Measurements from ENCODE around the gene ZNF646. TPM values are rescaled to one million over a fixed set of nuclear protein-coding genes. Genes with fewer than 3 reads are reported as not detected.

ZNF646 gene
- total RNA-seq, 2 donors from 2014 or later, result 26.3 to 33.7 TPM

- under 1% methylated on average over 66 of the region's 83 CpGs for WGBS
Observed at GRCh38 chr16:31073142-31073969, 866 bp upstream of the ZNF646 start.

GRCh38 chr16:31074814-31075183 lies 577 bp downstream of the ZNF646 start:
- Histone ChIP-seq H3K4me1 (replicated peaks) (peaks cover 10% of the 10 kb centered on the region), H3K36me3 (peaks cover 8 to 27% of the 10 kb centered on the region in 2 donors), H3K4me3 (peak overlapping the region; percentile 97 to 99), H3K27ac (peak overlapping the region; percentile 91 to 94), H3K9me3 (no peaks in the 10 kb centered on the region), H3K27me3 (replicated peaks; ENCODE audit: insufficient read depth) (no peaks in the 10 kb centered on the region)
- intact Hi-C loops (cut with DNase I), result loop anchor here (2.0 to 5.0 kb wide), 2 partner anchors 20 to 42 kb away; partner anchors contain the start of genes STX4 and VKORC1
- WGBS, result under 1% methylated on average over 7 of the region's 7 CpGs
- no peak for DNase-seq (ENCODE audit: low spot score)
- no peak for TF ChIP-seq POLR2A (IDR thresholded peaks at IDR 0.05)
- TF ChIP-seq CTCF (IDR thresholded peaks at IDR 0.05), result no peak
- TF ChIP-seq POLR2AphosphoS5 (IDR thresholded peaks at IDR 0.05), result no peak

More at GRCh38 chr16:31073142-31073969, 866 bp upstream of the ZNF646 start:
- intact Hi-C loops (cut with DNase I), result loop anchor here (5.0 kb wide), 1 partner anchor 41 kb away; the partner anchor contains the start of gene STX4
- DNase-seq (ENCODE audit: low spot score), result peak; percentile 91
- no peaks in the 10 kb centered on the region for H3K27me3 ChIP-seq (replicated peaks; ENCODE audit: insufficient read depth)
- peaks cover 10% of the 10 kb centered on the region for H3K4me1 ChIP-seq (replicated peaks)
- H3K36me3 ChIP-seq, result peaks cover 8 to 21% of the 10 kb centered on the region in 2 donors
- H3K27ac ChIP-seq, result peak overlapping the region; percentile 91 to 94
- TF ChIP-seq POLR2AphosphoS5 (IDR thresholded peaks at IDR 0.05) (peak; percentile 9), POLR2A (IDR thresholded peaks at IDR 0.05) (peak; percentile 33), CTCF (IDR thresholded peaks at IDR 0.05) (peak in 2 of 4 experiments; percentile 15 to 17)
- peak overlapping the region; percentile 97 to 99 for H3K4me3 ChIP-seq
- no peaks in the 10 kb centered on the region for H3K9me3 ChIP-seq

GRCh38 chr16:31076319-31076718 lies 2.1 kb downstream of the ZNF646 start:
- no peak overlapping the region for H3K4me3 ChIP-seq
- no peaks in the 10 kb centered on the region for H3K9me3 ChIP-seq
- peaks cover 10% of the 10 kb centered on the region for H3K4me1 ChIP-seq (replicated peaks)
- no peaks in the 10 kb centered on the region for H3K27me3 ChIP-seq (replicated peaks; ENCODE audit: insufficient read depth)
- WGBS, result 71% methylated on average over 16 of the region's 16 CpGs
- intact Hi-C loops (cut with DNase I), result no loop called here
- H3K36me3 ChIP-seq, result peaks cover 8 to 35% of the 10 kb centered on the region in 2 donors
- DNase-seq (ENCODE audit: low spot score), result no peak
- H3K27ac ChIP-seq, result no peak overlapping the region
- TF ChIP-seq CTCF (IDR thresholded peaks at IDR 0.05), result no peak
- no peak for TF ChIP-seq POLR2AphosphoS5 (IDR thresholded peaks at IDR 0.05)
- TF ChIP-seq POLR2A (IDR thresholded peaks at IDR 0.05), result no peak

GRCh38 chr16:31077024-31077423 lies 2.8 kb downstream of the ZNF646 start:
- no peak overlapping the region for H3K4me3 ChIP-seq
- peaks cover 10% of the 10 kb centered on the region for H3K4me1 ChIP-seq (replicated peaks)
- no peak overlapping the region for H3K27ac ChIP-seq
- WGBS, result 93% methylated on average over 13 of the region's 13 CpGs
- TF ChIP-seq POLR2A (IDR thresholded peaks at IDR 0.05), result no peak
- no peak for TF ChIP-seq CTCF (IDR thresholded peaks at IDR 0.05)
- TF ChIP-seq POLR2AphosphoS5 (IDR thresholded peaks at IDR 0.05), result no peak
- H3K27me3 ChIP-seq (replicated peaks; ENCODE audit: insufficient read depth), result no peaks in the 10 kb centered on the region
- no peak for DNase-seq (ENCODE audit: low spot score)
- H3K36me3 ChIP-seq, result peaks cover 8 to 35% of the 10 kb centered on the region in 2 donors
- no peaks in the 10 kb centered on the region for H3K9me3 ChIP-seq
- intact Hi-C loops (cut with DNase I), result no loop called here

Measured in prostate gland (tissue), 2 donors.